NCI-H345 (cell line): Measurements from ENCODE around the gene KCNQ1.

ENCODE experiments used
- DNase-seq: peaks from one replicate; lab custom pipeline; 2025; lab: John Stamatoyannopoulos, UW

KCNQ1 gene

GRCh38 chr11:2423157-2424025 is 21.4 kb upstream of the KCNQ1 start:
- no peak for DNase-seq

DNA sequence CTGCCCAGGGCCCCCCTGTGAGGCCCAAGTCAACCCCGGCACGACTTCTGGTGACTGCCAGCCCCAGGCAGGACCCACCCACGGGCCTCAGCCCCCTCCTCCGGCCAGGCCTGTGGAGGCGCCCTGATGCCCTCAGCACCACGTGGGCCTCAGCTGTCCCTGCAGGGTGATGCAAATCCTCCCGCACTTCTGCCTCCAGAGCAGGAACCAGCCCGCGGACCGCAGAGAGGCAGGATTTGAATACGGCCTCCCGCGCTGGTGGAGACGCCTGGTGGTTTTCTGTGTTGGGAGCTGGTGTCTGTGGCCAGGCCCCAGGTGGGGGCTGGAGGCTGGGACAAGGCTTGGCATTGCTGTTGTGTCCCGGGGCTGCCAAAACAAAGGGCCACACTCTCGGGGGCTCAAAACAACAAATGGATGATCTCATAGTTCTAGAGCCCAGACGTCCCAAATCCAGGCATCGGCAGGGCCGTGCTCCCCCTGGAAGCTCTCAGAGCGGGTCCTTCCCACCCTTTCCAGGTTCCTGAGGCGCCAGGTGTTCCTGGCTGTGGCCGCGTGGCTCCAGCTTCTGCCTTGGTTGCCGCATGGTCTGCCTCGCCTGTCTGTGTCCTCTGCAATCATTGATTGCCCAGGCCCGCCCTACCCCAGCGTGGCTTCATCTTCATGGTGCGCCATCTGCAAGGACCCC is 19.9 kb upstream of the KCNQ1 start:
- DNase-seq = no peak

- no peak for DNase-seq
These were observed 19.3 kb upstream of the KCNQ1 start for GRCh38 chr11:2425506-2425905.

DNA sequence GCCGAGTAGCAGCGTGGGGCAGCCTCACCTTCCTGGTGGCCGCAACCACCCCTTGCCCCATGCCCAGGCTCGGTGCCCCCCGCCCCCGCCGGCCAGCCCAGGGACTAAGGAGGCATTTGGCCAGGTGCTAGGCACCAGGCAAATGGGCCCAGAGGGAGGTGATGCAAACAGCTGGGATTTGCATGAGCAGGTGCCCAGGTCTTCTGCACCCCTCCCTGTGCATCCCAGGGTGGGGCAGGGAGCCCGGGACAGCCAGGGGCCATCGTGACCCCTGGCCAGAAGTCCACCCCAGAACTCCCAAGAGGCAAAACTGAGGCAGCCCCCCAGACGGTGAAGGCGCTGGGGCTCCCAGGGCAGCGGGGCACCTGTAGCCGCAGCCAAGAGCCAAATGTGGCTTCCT is 18.6 kb upstream of the KCNQ1 start:
- DNase-seq = no peak

DNA sequence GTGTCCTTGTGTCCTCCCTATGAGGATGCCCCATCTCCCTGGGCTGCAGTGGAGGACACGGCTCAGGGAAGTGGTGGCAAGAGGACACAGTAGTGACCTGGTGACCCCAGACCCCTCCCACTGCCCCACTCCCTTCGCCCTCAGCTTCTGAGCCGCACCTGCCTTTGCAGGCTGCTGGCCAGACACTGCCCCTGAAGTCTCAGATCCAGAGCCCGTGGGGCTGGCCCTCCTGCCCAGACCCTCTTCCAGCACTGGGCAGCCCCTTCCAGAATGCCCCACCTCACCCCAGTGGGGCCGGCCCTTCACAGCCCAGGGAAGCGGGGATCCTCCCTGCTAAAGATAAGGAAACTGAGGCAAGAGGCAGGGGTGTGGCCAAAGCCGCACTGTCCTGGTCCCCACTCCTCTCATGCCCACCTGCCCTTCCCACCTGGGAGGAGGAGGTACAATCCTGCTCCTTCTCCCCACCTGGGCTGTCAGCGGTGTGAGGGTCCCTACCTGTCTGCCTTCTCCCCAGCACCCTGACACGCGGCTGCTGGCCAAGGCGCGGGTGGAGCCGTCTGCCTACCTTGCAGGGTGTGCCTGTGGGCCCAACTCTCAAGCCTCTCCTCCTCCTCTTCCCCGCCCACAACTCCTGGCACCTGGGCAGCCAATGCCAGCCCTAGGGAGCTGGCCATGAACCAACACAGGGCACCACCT is 17.8 kb upstream of the KCNQ1 start:
- no peak for DNase-seq

GRCh38 chr11:2427721-2428321 is 17.0 kb upstream of the KCNQ1 start:
- no peak for DNase-seq

GRCh38 chr11:2428322-2428795 is 16.4 kb upstream of the KCNQ1 start:
- peak; percentile 46 for DNase-seq

DNA sequence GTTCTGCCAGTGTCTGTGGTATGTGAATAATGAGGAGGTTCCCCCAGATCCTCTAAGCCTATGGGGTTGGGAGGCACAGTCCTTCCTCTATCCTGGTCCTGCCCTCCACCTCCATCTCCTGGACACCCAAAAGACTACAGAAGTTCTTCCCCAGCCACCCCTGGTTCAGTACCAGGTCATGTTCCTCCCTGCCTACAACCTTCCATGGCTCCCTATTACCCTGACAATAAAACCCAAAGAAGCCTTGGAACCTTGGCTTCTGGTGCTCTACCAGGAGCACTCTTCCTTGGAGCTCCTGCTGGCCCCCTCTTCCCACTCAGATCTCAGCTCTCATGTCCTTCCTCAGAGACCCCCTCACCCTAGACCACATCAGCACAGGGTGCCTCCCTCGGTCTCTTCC is 13.4 kb upstream of the KCNQ1 start:
- DNase-seq = no peak

GRCh38 chr11:2432171-2432621 is 12.6 kb upstream of the KCNQ1 start:
- DNase-seq = no peak

DNA sequence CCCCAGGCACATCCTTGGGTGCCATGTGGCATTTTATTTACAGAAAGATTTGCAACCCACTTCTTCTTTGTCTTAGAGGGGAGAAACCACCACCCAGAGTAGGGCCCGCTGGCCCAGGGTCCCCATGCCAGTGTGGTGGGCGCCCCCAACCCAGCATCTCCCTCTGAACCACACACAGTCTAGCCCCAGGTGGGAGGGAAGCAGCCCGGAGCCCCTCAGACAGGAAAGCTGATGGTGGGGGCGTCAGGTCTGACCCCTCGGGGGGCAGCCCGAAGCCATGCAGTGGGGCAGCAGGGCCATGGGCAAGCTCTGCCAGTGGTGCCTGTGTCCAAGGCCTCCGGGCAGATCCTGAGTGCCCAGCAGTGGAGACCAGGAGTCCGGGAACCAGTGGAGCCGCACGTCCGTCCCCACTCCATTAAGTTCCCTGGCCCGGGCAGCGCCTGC is 12.2 kb upstream of the KCNQ1 start:
- DNase-seq = no peak

DNA sequence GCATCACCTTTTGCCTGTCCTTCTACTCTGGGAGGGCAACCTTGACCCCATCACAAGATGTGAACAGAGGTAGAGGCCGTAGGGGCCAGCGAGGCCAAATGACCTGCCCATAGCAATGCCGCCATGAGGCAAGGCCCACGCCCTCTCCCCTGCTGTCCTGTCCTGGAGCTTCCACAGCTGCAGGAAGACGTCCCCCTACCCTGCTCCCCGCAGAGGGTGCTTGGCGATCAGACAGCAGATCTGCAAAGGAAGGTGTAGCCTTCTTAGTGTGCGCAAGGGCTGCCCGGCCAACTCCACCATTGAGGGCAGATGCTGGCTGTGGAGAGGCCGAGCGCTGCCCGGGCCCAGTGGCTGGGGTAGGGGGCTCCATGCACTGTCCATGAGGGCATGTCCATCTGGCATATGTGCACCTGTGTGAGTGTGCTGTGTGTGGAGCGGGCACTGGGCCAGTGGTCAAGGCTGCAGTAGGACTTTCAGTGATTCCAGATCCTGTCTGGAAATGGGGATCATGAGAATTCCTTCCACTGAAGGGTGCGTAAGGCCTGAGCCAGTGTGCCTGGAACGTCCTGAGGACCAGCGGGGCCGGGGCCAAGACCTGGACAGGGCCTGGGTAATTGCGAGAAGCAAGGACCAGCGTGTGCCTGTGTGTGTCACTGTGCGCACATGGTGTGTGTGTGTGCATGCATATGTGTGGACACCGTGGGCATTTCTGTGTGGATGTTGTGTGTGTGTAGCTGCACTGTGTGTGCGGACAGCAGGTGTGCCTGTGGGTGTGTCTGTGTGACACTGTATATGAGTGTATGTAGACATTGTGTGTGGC is 11.5 kb upstream of the KCNQ1 start:
- no peak for DNase-seq

- DNase-seq = no peak
These were observed 10.8 kb upstream of the KCNQ1 start for GRCh38 chr11:2434008-2434407.

DNA sequence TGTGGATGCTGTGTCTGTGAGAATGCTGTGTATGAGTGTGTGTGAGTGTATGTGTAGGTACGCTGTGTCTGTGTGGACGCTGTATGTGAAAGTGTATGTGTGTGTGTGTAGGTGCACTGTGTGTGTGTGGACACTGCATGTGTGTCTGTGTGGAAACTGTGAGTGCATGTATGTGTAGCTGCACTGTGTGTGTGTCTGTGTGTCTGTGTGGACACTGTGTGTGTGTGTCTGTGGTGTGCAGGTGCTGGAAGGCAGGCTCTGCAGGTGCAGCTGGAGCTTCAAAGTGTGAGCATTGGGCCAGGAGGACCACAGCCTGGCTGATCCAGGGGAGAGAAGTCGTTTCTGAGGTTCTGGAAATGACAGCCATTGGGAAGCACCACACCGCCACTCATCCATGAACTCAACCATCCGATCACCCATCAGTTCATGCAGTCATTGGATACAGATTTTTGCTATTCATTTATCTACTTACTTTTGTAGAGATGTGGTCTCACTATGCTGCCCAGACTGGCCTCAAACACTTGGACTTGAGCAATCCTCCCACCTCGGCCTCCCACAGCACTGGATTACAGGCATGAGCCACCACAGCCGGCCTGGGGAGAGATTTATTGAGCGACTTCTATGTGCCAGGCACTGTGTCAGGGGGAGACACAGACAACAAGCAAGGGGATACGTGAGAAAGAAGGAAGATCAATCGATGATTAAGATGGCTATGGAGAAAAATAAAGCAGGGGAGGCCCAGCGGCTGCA is 10.1 kb upstream of the KCNQ1 start:
- no peak for DNase-seq

DNA sequence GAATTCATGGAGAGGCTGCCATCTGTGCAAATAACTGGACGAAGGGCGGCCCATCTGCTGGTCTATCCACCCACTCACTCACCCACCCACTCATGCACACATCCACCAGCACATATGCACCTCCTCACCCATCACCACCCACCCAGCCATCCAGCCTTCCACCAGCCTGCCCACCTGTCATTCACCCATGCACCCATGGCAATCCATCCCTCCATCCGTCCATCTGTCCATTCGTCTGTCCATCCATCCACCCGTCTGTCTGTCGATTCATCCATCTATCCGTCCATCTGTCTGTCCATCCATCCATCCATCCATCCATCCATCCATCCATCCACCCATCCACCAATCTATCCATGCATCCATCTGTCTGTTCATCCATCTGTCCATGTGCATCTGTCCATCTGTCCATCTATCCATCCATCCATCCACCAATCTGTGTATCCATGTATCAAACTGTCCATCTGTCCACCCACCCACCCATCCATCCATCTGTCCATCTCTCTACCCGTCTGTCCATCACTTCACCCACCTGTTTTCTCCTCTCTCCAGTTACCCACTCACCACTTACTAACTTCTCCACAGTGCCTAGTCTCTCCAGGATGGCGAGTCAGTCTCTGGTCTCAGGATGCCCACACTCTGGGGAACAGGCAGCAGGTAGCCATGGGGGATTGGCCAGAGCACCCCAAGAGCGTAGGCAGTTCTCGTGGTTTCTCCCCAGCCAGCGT is 9.4 kb upstream of the KCNQ1 start:
- DNase-seq = no peak

DNA sequence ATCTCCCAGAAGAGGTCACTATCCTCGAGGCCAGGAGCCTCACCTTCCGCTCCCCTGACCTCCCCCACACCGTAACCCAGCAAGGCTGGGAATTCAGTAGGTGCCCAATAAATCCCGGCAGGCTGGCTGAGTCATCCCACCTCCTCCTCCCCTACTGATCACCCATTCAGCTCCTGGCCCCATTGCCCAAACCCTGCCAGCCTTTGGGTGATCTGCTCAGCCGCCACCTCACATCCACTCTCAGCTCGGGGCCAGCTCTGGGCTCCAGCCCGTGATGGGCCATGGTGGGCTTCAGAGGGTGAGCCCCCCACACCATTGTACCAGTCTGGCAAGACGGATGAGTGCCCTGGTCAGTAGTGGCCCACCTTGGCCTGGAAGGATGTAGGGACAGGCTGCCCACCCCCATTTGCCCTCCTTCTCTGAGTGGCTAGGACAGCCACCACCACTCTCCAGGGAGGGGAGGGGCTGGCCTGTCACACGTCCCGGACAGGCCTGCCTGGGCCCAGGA is 8.7 kb upstream of the KCNQ1 start:
- no peak for DNase-seq

GRCh38 chr11:2436521-2437031 is 8.2 kb upstream of the KCNQ1 start:
- DNase-seq = no peak

DNA sequence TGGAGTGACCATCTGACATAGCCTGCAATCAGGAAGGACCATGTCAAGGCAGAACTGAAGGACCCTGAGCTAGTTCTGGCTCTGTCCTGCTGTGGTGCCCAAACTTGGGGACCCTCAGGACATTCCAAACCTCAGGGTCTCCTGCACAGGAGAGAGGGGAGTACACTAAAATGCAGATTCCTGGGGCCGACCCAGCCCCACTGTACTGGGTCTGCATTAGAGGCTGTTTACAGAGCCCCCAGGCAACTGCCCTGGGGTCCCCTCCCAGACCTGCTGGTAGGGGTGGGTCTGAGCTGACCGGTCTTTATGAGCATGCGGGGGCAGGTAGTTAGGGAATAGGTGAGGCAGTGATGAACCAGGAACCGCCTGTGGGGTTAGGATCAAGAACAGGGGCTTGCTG is 7.3 kb upstream of the KCNQ1 start:
- no peak for DNase-seq

DNA sequence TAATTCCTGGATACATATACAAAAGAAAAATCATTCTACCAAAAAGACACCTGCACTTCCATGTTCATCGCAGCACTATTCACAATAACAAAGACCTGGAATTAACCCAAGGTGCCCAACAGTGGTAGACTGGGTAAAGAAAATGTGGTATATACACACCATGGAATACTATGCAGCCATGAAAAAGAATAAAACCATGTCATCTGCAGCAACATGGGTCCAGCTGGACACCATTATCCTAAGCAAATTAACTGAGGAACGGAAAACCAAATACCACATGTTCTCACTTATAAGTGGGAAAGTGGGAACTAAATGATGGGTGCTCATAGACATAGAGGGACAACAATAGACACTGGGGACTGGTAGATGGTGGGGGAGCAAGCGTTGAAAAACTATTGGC is 5.0 kb upstream of the KCNQ1 start:
- no peak for DNase-seq

GRCh38 chr11:2440646-2441045 is 4.2 kb upstream of the KCNQ1 start:
- DNase-seq = no peak
